ENCODE data around the gene C11orf24.

Gene C11orf24

GRCh38 chr11:68270196-68271022 lies 1.4 kb downstream of the C11orf24 start:
- no peak for DNase-seq (ENCODE audit: low read depth)

DNA sequence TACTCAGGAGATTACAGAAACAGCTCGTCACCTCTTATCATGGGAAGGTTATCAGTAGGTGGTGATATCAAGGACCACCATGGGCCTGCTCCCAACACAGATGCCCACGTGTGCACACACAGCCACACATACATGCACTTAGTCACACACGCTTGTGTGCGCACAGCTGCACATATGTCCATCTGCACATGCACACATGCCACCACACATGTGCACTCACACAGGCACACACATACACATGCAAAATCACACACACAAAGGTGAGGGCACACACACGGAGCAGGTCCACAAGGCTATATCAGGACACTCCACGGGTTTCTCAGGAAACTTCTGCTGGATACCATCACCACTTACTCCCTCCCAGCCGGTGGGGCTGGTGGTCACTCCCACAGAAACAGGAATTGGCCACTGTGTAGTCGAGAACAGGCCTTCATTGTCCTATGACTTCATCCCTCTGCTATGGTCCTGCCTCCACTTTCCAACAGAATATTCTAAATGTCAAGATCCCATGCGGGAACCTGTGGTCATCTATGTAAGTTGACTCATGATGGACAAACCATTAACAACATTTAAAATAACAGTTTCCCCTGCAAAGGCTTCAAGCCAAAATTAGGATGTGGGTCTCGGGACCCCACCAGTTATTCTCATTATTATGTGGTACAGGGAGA lies 2.2 kb downstream of the C11orf24 start:
- DNase-seq (ENCODE audit: low read depth): no peak

DNA sequence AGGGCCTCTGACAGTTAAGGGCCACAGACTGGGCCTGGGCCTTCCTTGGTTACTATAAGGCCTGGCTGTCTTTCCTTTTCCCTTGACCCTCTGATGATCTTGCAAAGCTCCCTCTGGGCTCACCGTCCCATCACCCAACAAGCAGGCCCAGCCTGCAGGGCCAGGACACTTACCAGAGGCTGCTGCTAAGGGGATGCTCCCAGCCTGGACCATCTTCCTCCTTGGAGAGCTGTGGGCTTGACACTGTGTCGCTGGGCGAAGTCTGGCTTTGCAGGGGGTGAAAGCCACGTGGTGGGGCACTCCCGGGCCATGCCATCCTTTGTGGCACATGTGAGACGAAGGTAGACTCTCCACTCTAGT lies 3.9 kb downstream of the C11orf24 start:
- no peak for DNase-seq (ENCODE audit: low read depth)

DNA sequence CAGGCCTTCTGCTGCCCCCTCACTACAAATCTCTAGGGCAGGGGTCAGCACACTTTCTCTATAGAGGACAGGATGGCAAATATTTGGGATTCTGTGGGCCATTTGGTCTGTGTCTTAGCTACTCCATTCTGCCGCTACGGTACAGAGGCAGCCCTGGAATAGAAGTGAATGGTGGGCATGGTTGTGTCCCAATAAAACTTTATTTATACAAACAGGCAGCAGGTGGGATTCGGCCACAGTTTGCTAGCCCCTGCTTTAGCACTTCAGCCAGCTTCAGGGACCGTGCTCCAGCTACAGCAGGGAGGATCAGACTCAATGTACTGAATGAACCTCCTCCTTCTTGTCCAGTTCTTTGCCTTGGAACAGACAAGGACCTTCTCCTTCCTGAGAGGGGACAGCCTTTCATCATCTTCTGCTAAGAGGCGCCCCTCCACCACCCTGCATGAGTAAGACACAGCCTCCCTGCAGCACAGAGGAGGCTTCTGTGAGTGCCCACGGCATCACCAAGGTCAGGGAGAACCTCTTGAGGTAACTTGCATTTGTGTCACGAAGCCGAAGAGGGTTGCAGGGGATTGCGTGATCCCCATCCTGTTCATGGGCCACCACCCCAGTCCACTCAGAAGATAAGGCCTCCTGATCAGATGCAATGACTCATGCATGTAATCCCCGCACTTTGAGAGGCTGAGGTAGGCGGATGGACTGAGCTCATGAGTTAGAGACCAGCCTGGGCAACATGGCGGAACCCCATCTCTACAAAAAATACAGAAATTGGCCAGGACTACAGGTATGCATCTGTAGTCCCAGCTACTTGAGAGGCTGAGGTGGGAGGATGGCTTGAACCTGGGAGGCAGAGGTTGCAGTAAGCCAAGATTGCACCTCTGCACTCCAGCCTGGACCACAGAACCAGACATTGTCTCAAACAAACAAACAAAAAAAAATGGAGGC lies 4.6 kb downstream of the C11orf24 start:
- no peak for DNase-seq (ENCODE audit: low read depth)

DNA sequence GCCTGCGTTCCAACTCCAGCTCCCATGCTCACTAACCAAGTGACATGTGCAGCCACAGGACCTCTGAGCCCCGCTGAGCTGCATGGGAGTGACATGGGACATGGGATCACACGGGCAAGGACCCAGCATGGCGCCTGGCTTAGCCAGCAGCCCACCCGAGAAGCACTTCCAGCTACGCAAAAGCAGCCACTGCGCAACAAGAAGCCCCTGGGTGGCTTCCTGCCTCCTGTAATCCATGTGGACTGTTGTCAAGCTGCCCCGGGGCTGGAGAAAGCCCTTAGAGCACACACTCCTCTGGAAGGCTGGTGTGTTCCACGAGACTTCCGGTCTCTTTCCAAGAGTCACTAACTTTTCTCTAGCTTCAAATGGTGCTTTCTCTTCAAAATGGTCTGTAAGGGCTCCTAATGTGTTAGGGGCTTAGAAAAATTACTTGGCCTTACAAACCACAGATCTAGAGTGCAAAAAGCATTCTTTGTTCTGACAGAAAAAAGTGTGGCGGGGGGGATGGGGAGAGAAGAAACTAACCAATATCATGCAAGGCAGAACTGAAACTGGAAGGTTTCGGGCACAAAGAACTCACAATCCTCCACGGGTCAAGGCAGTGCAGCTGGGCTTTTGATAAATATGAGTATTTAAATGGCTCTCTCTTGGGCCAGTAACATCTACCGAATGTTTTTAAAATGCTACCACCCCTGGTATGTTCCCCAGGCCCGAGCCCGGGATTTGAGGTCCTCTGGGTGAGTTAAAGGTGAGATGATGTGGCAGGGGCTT lies 5.5 kb downstream of the C11orf24 start:
- DNase-seq (ENCODE audit: low read depth): no peak

DNA sequence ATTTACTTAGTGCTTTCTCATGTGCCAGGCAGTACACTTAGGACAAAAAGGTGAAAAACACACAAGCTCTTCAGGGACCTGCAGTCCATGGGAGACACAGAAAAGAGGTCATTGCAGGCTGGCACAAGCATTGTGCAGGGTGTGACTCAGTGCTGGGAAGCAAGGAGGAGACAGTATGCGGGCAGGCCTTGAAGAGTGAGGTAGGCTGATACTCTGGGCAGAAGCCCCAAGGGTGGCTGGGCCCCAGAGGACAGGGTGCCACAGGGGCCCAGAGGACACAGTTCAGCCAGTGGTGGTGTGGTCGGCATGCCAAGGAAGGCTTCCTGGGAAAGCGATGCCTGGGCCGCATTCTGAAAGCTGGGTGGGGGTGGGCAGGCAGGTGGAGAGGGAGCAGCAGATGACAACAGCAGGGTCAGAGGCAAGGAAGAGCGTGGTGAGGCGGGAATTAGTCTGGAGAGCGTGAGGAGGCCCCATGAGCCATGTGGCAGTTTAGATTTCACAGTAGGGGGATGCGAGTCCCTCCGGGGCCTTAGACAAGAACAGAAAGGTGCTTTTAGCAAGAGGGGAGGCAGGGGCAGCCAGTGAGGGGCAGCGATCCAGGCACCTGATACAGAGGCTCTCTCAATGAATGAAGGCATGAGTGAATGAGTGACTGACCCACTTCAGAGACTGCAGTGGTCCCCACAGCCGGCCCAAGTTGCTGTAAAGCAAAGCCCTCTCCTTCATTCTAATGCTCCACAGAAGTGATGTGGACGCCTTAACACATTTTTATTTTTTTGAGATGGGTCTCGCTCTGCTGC lies 6.8 kb downstream of the C11orf24 start:
- no peak for DNase-seq (ENCODE audit: low read depth)

GRCh38 chr11:68264244-68264643 lies 7.5 kb downstream of the C11orf24 start:
- no peak for DNase-seq (ENCODE audit: low read depth)

- DNase-seq (ENCODE audit: low read depth): no peak
Measured at GRCh38 chr11:68263444-68264035, 8.2 kb downstream of the C11orf24 start.

GRCh38 chr11:68262544-68262827 lies 9.3 kb downstream of the C11orf24 start:
- DNase-seq (ENCODE audit: low read depth): no peak

GRCh38 chr11:68261749-68262543 lies 9.8 kb downstream of the C11orf24 start:
- no peak for DNase-seq (ENCODE audit: low read depth)

DNA sequence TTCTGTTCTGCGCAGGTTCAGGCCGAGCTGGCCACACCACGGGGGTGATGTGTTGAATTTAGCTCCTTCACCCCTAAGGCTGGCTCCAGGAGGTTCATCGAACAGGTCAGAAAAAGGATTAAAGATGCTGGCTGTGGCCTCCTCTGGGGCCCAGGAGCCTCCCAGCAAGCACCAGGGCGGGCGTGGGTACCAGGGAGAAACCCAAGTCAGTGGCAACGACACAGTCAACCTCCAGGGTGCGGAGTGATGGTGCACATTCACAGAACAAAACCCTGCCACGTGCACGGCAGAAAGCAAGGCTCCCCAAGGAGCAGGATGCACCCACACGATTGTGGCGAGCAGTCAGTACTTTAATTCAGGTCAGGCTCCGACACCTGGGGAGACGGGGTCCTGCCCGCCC lies 10.8 kb downstream of the C11orf24 start:
- DNase-seq (ENCODE audit: low read depth): no peak

DNA sequence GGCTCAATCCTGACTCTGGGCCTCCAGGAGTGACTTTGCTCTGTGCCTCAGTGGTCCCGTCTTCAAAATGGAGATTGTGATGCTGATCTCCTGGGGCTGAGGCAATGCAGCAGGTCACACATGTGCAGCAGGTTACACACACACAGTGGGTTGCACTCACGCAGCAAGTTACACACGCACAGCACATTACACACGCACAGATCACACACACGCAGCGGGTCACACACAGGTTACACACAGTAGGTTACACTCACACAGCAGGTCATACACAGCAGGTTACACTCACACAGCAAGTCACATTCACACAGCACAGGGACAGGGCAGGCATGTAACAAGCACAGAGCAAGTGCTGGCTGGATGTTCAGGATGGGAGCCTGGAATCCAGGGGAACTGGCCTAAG lies 11.3 kb downstream of the C11orf24 start:
- DNase-seq (ENCODE audit: low read depth): no peak

DNA sequence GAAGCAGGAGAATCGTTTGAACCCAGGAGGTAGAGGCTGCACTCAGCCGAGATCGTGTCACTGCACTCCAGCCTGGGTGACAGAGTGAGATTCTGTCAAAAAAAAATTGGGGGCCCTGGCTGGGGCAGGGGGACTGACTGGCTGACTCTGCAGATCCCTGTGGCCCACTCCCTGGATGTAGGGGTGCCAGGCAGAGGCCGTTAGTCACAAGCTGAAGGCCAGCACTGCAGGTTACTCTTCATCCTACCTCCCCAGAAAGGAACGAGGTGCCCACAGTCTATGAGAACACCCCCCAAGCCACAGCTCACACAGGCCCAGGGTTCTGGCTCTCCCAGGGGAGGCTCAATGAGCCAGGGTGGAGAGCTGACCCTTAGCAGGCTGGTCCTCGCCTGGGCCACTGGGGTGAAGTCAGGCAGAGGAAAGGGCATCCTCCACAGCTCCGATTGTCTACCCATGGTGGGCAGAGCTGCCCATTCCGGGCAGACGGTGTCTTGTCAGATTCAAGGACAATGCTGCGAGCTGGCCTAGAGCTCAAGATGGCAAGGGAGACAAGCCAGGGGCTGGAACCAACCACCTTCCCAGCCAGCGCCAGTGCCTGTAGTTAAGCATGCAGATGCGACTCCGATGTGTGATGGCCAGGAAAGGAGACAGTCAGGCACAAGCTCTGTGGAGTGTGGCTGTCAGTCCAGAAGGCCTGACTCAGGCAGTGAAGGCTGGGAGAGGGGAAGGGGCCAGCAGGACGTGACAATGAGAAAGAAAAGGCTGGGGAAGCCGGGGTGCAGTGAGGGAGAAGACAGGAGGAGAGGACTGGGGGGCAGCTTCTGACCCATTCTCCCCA lies 12.4 kb downstream of the C11orf24 start:
- DNase-seq (ENCODE audit: low read depth): no peak

GRCh38 chr11:68258363-68258765 lies 13.4 kb downstream of the C11orf24 start:
- DNase-seq (ENCODE audit: low read depth): no peak

DNA sequence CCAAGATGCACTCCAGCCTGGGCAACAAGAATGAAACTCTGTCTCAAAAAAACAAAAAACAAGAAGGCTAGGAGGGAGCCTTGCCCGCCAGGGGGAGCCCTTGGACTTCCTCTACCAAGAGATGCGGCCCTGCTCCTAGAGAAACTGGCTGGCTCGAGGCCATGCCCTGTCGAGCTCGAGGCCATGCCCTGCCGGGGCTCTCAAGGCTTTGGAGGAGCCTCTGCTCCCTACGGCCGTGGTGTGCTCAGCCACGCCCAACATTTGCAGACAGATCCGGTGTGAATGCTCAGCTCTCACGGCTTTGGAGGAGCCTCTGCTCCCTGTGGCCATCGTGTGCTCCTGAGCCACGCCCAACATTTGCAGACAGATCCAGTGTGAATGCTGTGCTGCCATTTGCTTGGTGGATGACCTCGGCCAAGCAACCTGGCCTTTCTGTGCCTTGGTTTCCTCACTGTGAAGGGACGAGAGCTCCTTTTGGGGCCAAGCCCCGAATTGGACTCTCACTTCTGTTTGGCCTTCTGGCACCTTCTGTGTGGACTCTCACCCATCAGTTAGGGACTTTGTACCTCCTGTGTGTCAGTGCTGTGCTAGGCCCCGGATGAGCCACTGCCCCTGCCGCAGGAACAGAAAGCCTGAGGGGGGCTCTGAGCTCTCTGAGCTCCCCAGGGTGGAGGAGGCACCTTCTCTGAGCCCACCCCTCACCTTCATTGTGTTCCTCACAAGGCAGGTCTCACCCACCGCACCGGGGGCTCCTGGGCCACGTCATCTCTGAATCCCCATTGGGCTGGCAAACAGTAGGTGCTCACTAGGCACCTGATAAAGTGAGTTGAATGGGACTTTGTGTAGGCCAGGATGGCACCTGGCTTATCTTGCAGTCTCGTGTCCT lies 14.1 kb downstream of the C11orf24 start:
- DNase-seq (ENCODE audit: low read depth): peak; percentile 76

DNA sequence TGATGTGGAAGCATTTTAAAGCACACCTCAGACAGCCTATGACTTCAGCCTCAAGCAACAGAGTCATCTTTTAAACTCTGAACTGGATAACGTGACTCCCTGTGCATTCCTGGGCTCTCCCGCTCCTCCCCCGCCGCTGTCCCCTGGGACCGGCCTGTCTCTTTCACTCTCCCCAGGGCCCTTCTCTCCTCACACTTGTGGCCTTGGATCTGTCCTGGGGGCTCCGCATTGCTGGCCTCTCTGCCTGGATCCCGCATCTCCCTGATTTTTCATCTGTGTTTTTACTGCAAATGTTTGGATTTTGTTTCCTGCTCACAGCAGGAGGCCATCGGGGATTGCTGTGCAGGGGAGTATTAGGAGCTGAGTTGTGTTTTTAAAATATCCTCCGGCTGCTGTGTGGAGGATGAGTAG lies 15.4 kb downstream of the C11orf24 start:
- no peak for DNase-seq (ENCODE audit: low read depth)

GRCh38 chr11:68255526-68255925 lies 16.2 kb downstream of the C11orf24 start:
- DNase-seq (ENCODE audit: low read depth): no peak

DNA sequence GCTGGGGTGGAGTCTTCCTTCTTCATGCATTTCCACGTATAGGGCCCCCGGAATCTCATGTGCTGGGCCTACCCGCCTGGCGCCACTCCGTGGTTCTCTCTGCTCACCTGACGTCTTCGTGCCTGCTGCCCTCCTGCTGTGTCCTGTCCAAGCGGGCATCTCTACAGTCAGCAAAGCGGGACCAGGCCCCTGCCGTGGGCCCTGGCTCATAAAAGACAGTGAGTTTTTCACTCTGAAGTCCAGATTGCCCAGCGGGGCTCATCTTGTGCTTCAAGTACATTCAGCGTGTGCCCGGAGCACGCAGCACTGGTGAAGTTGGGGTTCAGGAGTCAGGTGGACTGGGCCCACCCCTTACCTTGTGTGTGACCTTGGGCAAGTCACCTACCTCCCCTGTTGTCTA lies 17.4 kb downstream of the C11orf24 start:
- no peak for DNase-seq (ENCODE audit: low read depth)
